ENCODE measurements around the gene NUTM1. TPM values are rescaled to one million over a fixed set of nuclear protein-coding genes. Genes with fewer than 3 reads are reported as not detected.

Gene NUTM1
- polyA plus RNA-seq, 1 of the 3 experiments (the other 2 are of a cell fraction) = not detected

DNA sequence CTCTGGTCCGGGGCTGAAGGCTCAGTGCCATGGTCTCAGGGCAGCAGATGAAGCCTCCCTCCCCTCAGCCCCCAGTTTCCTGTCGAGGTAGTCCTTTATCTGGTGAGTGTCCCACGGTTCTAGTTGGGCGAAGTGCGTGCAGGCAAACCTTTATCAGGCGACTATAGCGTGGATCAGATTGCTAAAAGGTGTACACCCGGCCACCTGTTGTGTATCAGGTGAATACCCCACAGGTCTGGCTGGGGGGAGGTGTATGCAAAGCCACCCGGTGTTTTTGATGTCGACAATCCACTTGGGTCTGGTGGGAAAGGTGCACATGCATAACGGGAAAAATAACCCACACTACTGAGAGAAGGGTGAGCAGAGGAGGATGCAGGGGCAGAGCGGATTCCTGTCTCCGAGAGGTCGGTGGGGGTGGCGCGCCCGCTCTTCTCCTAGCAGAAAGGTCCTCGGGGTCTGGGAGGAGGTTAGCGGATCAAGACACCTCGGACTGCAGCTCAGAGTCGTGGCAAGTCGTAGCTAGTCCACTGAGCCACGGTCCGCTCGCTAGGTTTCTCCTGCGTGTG is 6.0 kb upstream of the NUTM1 start:
- Histone ChIP-seq H3K79me2 (ENCODE audit: insufficient read depth) (peaks cover 62% of the 10 kb centered on the region), H3K27me3 (ENCODE audit: insufficient read depth) (no peaks in the 10 kb centered on the region), H3K4me3 (ENCODE audit: low read depth in 2 of 2, low read length in 1 of 2) (peak overlapping the region; percentile 87), H3K4me1 (ENCODE audit: control insufficient read depth in 1 of 2, insufficient read depth in 2 of 2, low read depth in 1 of 2, low read length in 1 of 2) (peaks cover 14 to 27% of the 10 kb centered on the region in 2 experiments; a peak in 3 of 4 replicates), H3K27ac (ENCODE audit: low read depth in 2 of 2, low read length in 1 of 2) (peak overlapping the region; percentile 59 to 89; a peak in 3 of 4 replicates), H2AFZ (ENCODE audit: low read depth) (peak overlapping the region; percentile 79), H3F3A (replicated peaks; ENCODE audit: insufficient read depth) (peaks cover 26% of the 10 kb centered on the region), H4K20me1 (ENCODE audit: insufficient read depth) (no peaks in the 10 kb centered on the region), H3K4me2 (peak overlapping the region; percentile 93), H3K36me3 (replicated peaks in 1 of 2; ENCODE audit: control insufficient read depth in 1 of 2, insufficient read depth in 2 of 2, low read length in 1 of 2) (peaks cover 22 to 36% of the 10 kb centered on the region in 2 experiments), H3K9ac (peak overlapping the region; percentile 80), H3K9me3 (no peaks in the 10 kb centered on the region), H3K9me2 (no peaks in the 10 kb centered on the region)
- DNase-seq = no peak
- CTCF ChIA-PET = interaction anchor here (1.1 to 2.1 kb wide), 5 partner anchors 9 to 127 kb away, joined by 3 to 9 read pairs (median 5); partner anchors contain the start of genes KATNBL1 and LPCAT4
- WGBS (ENCODE audit: low lambda C conversion rate) = 9% methylated on average over 20 of the region's 26 CpGs
- POLR2A ChIA-PET = interaction anchor here (1.2 to 3.3 kb wide), 5 partner anchors 8 to 298 kb away, joined by 3 to 19 read pairs (median 4); partner anchors contain the start of genes AVEN and LPCAT4
- TF ChIP-seq JUND (IDR thresholded peaks at IDR 0.05) (no peak), RFX5 (IDR thresholded peaks at IDR 0.05; ENCODE audit: low read length) (no peak), ELF1 (IDR thresholded peaks at IDR 0.05) (no peak), RAD21 (IDR thresholded peaks at IDR 0.05; ENCODE audit: low read length) (no peak)
- TF ChIP-seq, protein P1, sequence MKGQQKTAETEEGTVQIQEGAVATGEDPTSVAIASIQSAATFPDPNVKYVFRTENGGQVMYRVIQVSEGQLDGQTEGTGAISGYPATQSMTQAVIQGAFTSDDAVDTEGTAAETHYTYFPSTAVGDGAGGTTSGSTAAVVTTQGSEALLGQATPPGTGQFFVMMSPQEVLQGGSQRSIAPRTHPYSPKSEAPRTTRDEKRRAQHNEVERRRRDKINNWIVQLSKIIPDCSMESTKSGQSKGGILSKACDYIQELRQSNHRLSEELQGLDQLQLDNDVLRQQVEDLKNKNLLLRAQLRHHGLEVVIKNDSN (IDR thresholded peaks at IDR 0.05; ENCODE audit: borderline replicate concordance, low read depth) = no peak

DNA sequence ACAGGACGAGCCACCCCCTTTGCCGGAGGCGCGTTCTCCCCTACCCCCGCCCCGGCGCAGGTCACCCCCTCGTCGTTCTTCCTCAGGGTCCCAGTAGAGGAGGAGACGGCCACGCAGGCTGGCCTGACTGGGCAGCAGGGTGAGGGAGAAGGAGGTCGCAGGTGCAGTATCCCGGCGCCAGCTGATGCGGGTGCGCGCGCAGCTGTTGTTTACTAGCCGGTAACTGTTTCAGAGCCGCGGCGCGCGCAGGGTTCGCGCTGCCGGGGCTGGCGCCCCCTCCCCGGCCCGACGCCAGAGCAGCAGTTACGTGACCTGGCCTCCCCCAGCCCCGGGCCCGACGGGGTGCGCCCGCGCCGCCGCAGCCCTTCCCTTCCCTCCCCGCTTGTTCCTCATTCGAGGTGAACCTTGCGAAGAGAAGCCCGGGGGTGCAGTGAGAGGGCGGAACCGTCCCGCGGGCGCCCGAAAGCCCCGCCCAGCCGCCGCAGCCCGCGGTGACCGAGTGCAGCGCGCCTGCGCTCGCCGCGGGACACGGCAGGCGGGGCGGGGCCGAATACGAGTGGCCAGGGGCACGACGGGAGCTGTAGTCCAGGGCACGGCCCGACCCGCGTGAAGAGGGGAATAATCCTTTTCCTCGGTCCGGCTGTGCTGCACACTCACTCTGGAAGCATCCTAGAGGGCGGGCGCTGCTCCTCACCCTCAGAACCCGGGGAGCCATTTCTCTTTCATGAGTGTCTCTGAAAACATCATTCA is 5.4 kb upstream of the NUTM1 start, which contains the start of gene SLC12A6:
Gene SLC12A6, minus strand, starts transcription at position 225 of the 750 bp plus-strand sequence. CDS start 1,101 bp downstream, outside the sequence.
- CTCF ChIA-PET = interaction anchor here (1.1 to 1.6 kb wide), 5 partner anchors 9 to 97 kb away, joined by 3 to 10 read pairs (median 5); partner anchors contain the start of gene LPCAT4
- under 1% methylated on average over 22 of the region's 78 CpGs for WGBS (ENCODE audit: low lambda C conversion rate)
- TF ChIP-seq SMC3 (IDR thresholded peaks at IDR 0.05; ENCODE audit: low read depth, low read length) (no peak), GATA2 (CRISPR knock-in tag; IDR thresholded peaks at IDR 0.05) (no peak), CHD2 (IDR thresholded peaks at IDR 0.05; ENCODE audit: low read length, partially characterized antibody) (no peak), RFX5 (IDR thresholded peaks at IDR 0.05; ENCODE audit: low read length) (no peak), RAD21 (IDR thresholded peaks at IDR 0.05; ENCODE audit: low read length) (no peak), ELF1 (IDR thresholded peaks at IDR 0.05) (no peak), RCOR1 (IDR thresholded peaks at IDR 0.05; ENCODE audit: low read length) (0 out of 2 replicates have a peak, but pooled peaks have one; percentile 15)
- TF ChIP-seq, protein P2, sequence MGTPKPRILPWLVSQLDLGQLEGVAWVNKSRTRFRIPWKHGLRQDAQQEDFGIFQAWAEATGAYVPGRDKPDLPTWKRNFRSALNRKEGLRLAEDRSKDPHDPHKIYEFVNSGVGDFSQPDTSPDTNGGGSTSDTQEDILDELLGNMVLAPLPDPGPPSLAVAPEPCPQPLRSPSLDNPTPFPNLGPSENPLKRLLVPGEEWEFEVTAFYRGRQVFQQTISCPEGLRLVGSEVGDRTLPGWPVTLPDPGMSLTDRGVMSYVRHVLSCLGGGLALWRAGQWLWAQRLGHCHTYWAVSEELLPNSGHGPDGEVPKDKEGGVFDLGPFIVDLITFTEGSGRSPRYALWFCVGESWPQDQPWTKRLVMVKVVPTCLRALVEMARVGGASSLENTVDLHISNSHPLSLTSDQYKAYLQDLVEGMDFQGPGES (IDR thresholded peaks at IDR 0.05; ENCODE audit: low read depth, low read length) = no peak
- TF ChIP-seq, protein P3, sequence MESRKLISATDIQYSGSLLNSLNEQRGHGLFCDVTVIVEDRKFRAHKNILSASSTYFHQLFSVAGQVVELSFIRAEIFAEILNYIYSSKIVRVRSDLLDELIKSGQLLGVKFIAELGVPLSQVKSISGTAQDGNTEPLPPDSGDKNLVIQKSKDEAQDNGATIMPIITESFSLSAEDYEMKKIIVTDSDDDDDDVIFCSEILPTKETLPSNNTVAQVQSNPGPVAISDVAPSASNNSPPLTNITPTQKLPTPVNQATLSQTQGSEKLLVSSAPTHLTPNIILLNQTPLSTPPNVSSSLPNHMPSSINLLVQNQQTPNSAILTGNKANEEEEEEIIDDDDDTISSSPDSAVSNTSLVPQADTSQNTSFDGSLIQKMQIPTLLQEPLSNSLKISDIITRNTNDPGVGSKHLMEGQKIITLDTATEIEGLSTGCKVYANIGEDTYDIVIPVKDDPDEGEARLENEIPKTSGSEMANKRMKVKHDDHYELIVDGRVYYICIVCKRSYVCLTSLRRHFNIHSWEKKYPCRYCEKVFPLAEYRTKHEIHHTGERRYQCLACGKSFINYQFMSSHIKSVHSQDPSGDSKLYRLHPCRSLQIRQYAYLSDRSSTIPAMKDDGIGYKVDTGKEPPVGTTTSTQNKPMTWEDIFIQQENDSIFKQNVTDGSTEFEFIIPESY (IDR thresholded peaks at IDR 0.05; ENCODE audit: borderline replicate concordance, low read depth) = no peak
- TF ChIP-seq, protein P1 (IDR thresholded peaks at IDR 0.05; ENCODE audit: borderline replicate concordance, low read depth) = no peak
- TF ChIP-seq, protein P4, sequence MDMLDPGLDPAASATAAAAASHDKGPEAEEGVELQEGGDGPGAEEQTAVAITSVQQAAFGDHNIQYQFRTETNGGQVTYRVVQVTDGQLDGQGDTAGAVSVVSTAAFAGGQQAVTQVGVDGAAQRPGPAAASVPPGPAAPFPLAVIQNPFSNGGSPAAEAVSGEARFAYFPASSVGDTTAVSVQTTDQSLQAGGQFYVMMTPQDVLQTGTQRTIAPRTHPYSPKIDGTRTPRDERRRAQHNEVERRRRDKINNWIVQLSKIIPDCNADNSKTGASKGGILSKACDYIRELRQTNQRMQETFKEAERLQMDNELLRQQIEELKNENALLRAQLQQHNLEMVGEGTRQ (IDR thresholded peaks at IDR 0.05; ENCODE audit: borderline replicate concordance, low read depth, low read length) = no peak
- TF ChIP-seq, protein P5, sequence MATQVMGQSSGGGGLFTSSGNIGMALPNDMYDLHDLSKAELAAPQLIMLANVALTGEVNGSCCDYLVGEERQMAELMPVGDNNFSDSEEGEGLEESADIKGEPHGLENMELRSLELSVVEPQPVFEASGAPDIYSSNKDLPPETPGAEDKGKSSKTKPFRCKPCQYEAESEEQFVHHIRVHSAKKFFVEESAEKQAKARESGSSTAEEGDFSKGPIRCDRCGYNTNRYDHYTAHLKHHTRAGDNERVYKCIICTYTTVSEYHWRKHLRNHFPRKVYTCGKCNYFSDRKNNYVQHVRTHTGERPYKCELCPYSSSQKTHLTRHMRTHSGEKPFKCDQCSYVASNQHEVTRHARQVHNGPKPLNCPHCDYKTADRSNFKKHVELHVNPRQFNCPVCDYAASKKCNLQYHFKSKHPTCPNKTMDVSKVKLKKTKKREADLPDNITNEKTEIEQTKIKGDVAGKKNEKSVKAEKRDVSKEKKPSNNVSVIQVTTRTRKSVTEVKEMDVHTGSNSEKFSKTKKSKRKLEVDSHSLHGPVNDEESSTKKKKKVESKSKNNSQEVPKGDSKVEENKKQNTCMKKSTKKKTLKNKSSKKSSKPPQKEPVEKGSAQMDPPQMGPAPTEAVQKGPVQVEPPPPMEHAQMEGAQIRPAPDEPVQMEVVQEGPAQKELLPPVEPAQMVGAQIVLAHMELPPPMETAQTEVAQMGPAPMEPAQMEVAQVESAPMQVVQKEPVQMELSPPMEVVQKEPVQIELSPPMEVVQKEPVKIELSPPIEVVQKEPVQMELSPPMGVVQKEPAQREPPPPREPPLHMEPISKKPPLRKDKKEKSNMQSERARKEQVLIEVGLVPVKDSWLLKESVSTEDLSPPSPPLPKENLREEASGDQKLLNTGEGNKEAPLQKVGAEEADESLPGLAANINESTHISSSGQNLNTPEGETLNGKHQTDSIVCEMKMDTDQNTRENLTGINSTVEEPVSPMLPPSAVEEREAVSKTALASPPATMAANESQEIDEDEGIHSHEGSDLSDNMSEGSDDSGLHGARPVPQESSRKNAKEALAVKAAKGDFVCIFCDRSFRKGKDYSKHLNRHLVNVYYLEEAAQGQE (IDR thresholded peaks at IDR 0.05; ENCODE audit: low read depth, low read length) = no peak

More for the DNA sequence above, 5.4 kb upstream of the NUTM1 start, which contains the start of gene SLC12A6:
- Histone ChIP-seq H3K4me2 (peak within 1 kb of the TSS; percentile 93), H2AFZ (ENCODE audit: low read depth) (peak within 1 kb of the TSS; percentile 79), H3K27me3 (ENCODE audit: insufficient read depth) (no peaks in the 10 kb centered on the region), H3K4me3 (ENCODE audit: low read depth in 2 of 2, low read length in 1 of 2) (peak within 1 kb of the TSS; percentile 87), H3K4me1 (ENCODE audit: control insufficient read depth in 1 of 2, insufficient read depth in 2 of 2, low read depth in 1 of 2, low read length in 1 of 2) (peaks cover 14 to 27% of the 10 kb centered on the region in 2 experiments; a peak in 3 of 4 replicates), H3K27ac (ENCODE audit: low read depth in 2 of 2, low read length in 1 of 2) (peak within 1 kb of the TSS; percentile 59 to 89), H3K79me2 (ENCODE audit: insufficient read depth) (peaks cover 66% of the 10 kb centered on the region), H4K20me1 (ENCODE audit: insufficient read depth) (no peaks in the 10 kb centered on the region), H3K9me3 (no peaks in the 10 kb centered on the region), H3K9me2 (no peaks in the 10 kb centered on the region), H3F3A (replicated peaks; ENCODE audit: insufficient read depth) (peaks cover 26% of the 10 kb centered on the region), H3K9ac (peak within 1 kb of the TSS; percentile 80), H3K36me3 (replicated peaks in 1 of 2; ENCODE audit: control insufficient read depth in 1 of 2, insufficient read depth in 2 of 2, low read length in 1 of 2) (peaks cover 22 to 36% of the 10 kb centered on the region in 2 experiments)
- DNase-seq = peak; percentile 96
- POLR2A ChIA-PET = interaction anchor here (0.6 to 3.3 kb wide), 9 partner anchors 9 to 650 kb away, joined by 3 to 19 read pairs (median 3); partner anchors contain the start of genes AVEN, LPCAT4 and ZNF770

All from SK-N-SH (cell line).